Osteoblast (primary cell): ENCODE measurements around the gene CYP11A1. TPM values are rescaled to one million over a fixed set of nuclear protein-coding genes. Genes with fewer than 3 reads are reported as not detected.

Experiments
- DNase-seq: peaks from one replicate; pipeline ENCODE4 v3.0.0; 2011; ENCODE audit warnings: low spot score, mixed read lengths; ENCODE audit not compliant: insufficient read length; ENCODE audit errors: missing footprints
- H2AFZ ChIP-seq: 2 replicates; pipeline ENCODE4 v1.6.0; 2011; ENCODE audit warnings: mild to moderate bottlenecking, low read length
- H3K27ac ChIP-seq: 2 replicates; pipeline ENCODE4 v1.5.1; 2011; ENCODE audit warnings: mild to moderate bottlenecking, low read depth, low read length, moderate library complexity
- H3K27me3 ChIP-seq: 2 replicates; pipeline ENCODE4 v1.6.0; 2012; ENCODE audit warnings: mild to moderate bottlenecking, control low read depth, inconsistent platforms, low read length, moderate library complexity; ENCODE audit not compliant: insufficient read depth
- H3K36me3 ChIP-seq: 2 replicates; pipeline ENCODE4 v1.5.1; 2011; ENCODE audit warnings: mild to moderate bottlenecking, low read length, control low read depth, moderate library complexity; ENCODE audit not compliant: insufficient read depth
- H3K4me1 ChIP-seq: 2 replicates; pipeline ENCODE4 v1.5.1; 2011; ENCODE audit warnings: mild to moderate bottlenecking, low read length, control low read depth, moderate library complexity; ENCODE audit not compliant: insufficient read depth
- H3K4me2 ChIP-seq: 2 replicates; pipeline ENCODE4 v1.6.0; 2011; ENCODE audit warnings: mild to moderate bottlenecking, low read length; ENCODE audit not compliant: insufficient read depth
- H3K4me3 ChIP-seq: fragments of 200-600 bp; sonication (generic); 3 replicates; pipeline ENCODE4 v1.5.1; 2012; ENCODE audit warnings: mild to moderate bottlenecking, low read length, inconsistent platforms; ENCODE audit not compliant: insufficient read depth
- H3K79me2 ChIP-seq: 2 replicates; pipeline ENCODE4 v1.6.0; 2012; ENCODE audit warnings: mild to moderate bottlenecking, low read length, control low read depth, inconsistent platforms; ENCODE audit not compliant: insufficient read depth
- H3K9me3 ChIP-seq: 2 replicates; pipeline ENCODE4 v1.5.1; 2011; ENCODE audit warnings: low read depth, low read length, control low read depth
- H4K20me1 ChIP-seq: 2 replicates; pipeline ENCODE4 v1.6.0; 2012; ENCODE audit warnings: mild to moderate bottlenecking, low read length, control low read depth; ENCODE audit not compliant: insufficient read depth
- CTCF ChIP-seq: IDR thresholded peaks from 2 replicates; pipeline ENCODE4 v1.5.1; 2011; ENCODE audit warnings: mild to moderate bottlenecking, low read depth, low read length, moderate library complexity; ENCODE audit errors: extremely low read depth
- total RNA-seq: library from RNA; depleted of rRNA; stranded (reverse); fragments of >200 nt; gene quantifications from 2 replicates; pipeline ENCODE4 v1.2.3, GENCODE V29; 2012

Gene CYP11A1
- total RNA-seq, 1 donor, result 1.4 TPM

GRCh38 chr15:74400915-74401757 lies 33.7 kb upstream of the CYP11A1 start:
- peaks cover 73% of the 10 kb centered on the region for H3K4me1 ChIP-seq
- H4K20me1 ChIP-seq, result no peaks in the 10 kb centered on the region
- peak overlapping the region; percentile 77 for H3K27ac ChIP-seq
- H3K9me3 ChIP-seq, result no peaks in the 10 kb centered on the region
- peak; percentile 88 for DNase-seq
- TF ChIP-seq CTCF, result no peak
- no peak overlapping the region for H3K4me3 ChIP-seq
- H3K79me2 ChIP-seq, result no peaks in the 10 kb centered on the region
- H2AFZ ChIP-seq, result no peak overlapping the region
- H3K27me3 ChIP-seq, result no peaks in the 10 kb centered on the region
- peaks cover 6% of the 10 kb centered on the region for H3K36me3 ChIP-seq
- H3K4me2 ChIP-seq, result no peak overlapping the region

GRCh38 chr15:74400313-74400860 lies 32.9 kb upstream of the CYP11A1 start:
- no peaks in the 10 kb centered on the region for H4K20me1 ChIP-seq
- no peaks in the 10 kb centered on the region for H3K79me2 ChIP-seq
- TF ChIP-seq CTCF, result no peak
- H3K9me3 ChIP-seq, result no peaks in the 10 kb centered on the region
- H2AFZ ChIP-seq, result no peak overlapping the region
- DNase-seq, result no peak
- peak overlapping the region; percentile 77 for H3K27ac ChIP-seq
- H3K4me2 ChIP-seq, result peak overlapping the region; percentile 10
- peaks cover 6% of the 10 kb centered on the region for H3K36me3 ChIP-seq
- no peaks in the 10 kb centered on the region for H3K27me3 ChIP-seq
- H3K4me1 ChIP-seq, result peaks cover 73% of the 10 kb centered on the region
- no peak overlapping the region for H3K4me3 ChIP-seq

GRCh38 chr15:74399511-74400312 lies 32.3 kb upstream of the CYP11A1 start:
- no peak overlapping the region for H2AFZ ChIP-seq
- peak overlapping the region; percentile 77 for H3K27ac ChIP-seq

More at GRCh38 chr15:74399511-74400312, 32.3 kb upstream of the CYP11A1 start:
- Histone ChIP-seq H3K27me3 (no peaks in the 10 kb centered on the region), H3K36me3 (peaks cover 6% of the 10 kb centered on the region), H3K4me1 (peaks cover 79% of the 10 kb centered on the region), H3K9me3 (no peaks in the 10 kb centered on the region), H4K20me1 (no peaks in the 10 kb centered on the region), H3K79me2 (no peaks in the 10 kb centered on the region), H3K4me3 (peak overlapping the region; percentile 21), H3K4me2 (peak overlapping the region; percentile 10)
- no peak for TF ChIP-seq CTCF
- peak; percentile 94 for DNase-seq
